Measurements from ENCODE around the gene ADCY2. TPM values are rescaled to one million over a fixed set of nuclear protein-coding genes. Genes with fewer than 3 reads are reported as not detected.

The ADCY2 gene
- polyA plus RNA-seq, 1 donor (not counting 4 experiments of a cell fraction or from before 2014, with no cell fraction given): 0.13 TPM

DNA sequence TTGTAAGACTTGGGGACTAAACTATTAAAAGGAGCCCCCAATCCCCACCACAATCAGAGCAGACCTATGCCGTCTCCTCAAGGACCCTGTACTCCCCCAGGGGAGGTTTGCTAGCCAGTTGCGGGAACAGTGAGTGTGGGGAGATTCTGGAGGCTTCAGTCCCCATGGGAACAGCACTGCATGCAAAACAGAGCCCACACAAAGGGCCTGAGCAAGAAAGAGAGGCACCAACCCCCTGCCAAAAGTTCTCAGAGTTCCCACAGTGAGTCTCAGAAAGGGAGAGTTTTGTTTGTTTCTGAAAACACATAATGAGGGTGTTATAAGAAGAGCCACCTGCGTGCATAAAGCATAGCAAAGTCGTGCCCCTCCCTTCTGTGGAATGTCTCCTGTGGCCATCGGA is 398.4 kb downstream of the ADCY2 start:
- Histone ChIP-seq H3K79me2 (ENCODE audit: control insufficient read depth, insufficient read depth, low read length) (no peaks in the 10 kb centered on the region), H3K27me3 (ENCODE audit: control insufficient read depth, extremely low read depth, insufficient read depth, low read length) (no peaks in the 10 kb centered on the region), H3K9ac (ENCODE audit: control insufficient read depth, extremely low read depth, insufficient read depth, low read length) (no peak overlapping the region), H3K4me1 (ENCODE audit: control insufficient read depth, extremely low read depth, insufficient read depth, low read length) (no peaks in the 10 kb centered on the region), H4K20me1 (ENCODE audit: control insufficient read depth, extremely low read depth, insufficient read depth, low read length) (no peaks in the 10 kb centered on the region), H3K4me2 (ENCODE audit: control insufficient read depth, extremely low read depth, insufficient read depth, low read depth, low read length) (no peak overlapping the region), H3K9me3 (ENCODE audit: control insufficient read depth, low read depth, low read length) (no peaks in the 10 kb centered on the region), H3K4me3 (ENCODE audit: control insufficient read depth in 2 of 3, extremely low read depth in 1 of 3, insufficient read depth in 2 of 3, low read depth in 1 of 3, low read length in 3 of 3) (no peak overlapping the region), H3K27ac (ENCODE audit: control insufficient read depth, insufficient read depth, low read length) (no peak overlapping the region), H3K36me3 (ENCODE audit: control insufficient read depth in 2 of 2, extremely low read depth in 1 of 2, insufficient read depth in 2 of 2, low read length in 2 of 2) (no peaks in the 10 kb centered on the region), H3K9me1 (ENCODE audit: control insufficient read depth, extremely low read depth, insufficient read depth, low read length) (no peaks in the 10 kb centered on the region), H2AFZ (ENCODE audit: control insufficient read depth, low read length) (no peak overlapping the region)
- no peak for DNase-seq (ENCODE audit: low read depth, low spot score)
- TF ChIP-seq EZH2 (IDR thresholded peaks at IDR 0.05; ENCODE audit: low read length): no peak
- TF ChIP-seq CTCF (optimal IDR thresholded peaks at IDR 0.05 in 1 of 3, IDR thresholded peaks at IDR 0.05 in 1 of 3, conservative IDR thresholded peaks at IDR 0.05 in 1 of 3; ENCODE audit: extremely low read depth in 1 of 3, insufficient read depth in 2 of 3, low read length in 3 of 3): no peak
- FAIRE-seq: no peak
- dilution Hi-C loops (cut with MboI; ENCODE audit: extremely low pct_ligation_motif_present, low sequenced_read_pairs): no loop called here

DNA sequence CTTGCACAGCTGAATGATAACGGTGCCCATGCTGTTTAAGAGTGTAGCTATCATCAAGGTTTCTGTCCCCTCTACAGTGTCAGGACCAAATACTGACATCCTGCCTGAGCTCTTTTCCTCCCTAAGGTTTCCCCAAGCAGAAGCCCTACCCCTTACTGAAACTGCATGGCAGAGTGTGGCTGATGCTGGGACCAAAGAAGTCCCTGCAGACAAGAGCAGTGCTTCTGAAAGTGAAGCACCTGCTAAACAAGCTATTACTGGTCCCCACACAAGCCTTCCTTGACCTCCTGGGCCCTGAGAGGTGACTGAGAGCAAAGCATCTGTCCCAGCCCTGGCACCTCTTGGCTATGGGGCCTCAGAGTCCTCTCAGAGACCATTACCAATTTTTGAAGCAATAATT is 398.9 kb downstream of the ADCY2 start:
- H3K4me1 ChIP-seq (ENCODE audit: control insufficient read depth, extremely low read depth, insufficient read depth, low read length): no peaks in the 10 kb centered on the region
- no peaks in the 10 kb centered on the region for H4K20me1 ChIP-seq (ENCODE audit: control insufficient read depth, extremely low read depth, insufficient read depth, low read length)
- DNase-seq (ENCODE audit: low read depth, low spot score): no peak
- no peaks in the 10 kb centered on the region for H3K9me3 ChIP-seq (ENCODE audit: control insufficient read depth, low read depth, low read length)
- no peak overlapping the region for H3K27ac ChIP-seq (ENCODE audit: control insufficient read depth, insufficient read depth, low read length)
- no peaks in the 10 kb centered on the region for H3K79me2 ChIP-seq (ENCODE audit: control insufficient read depth, insufficient read depth, low read length)
- no peak overlapping the region for H3K4me3 ChIP-seq (ENCODE audit: control insufficient read depth in 2 of 3, extremely low read depth in 1 of 3, insufficient read depth in 2 of 3, low read depth in 1 of 3, low read length in 3 of 3)
- H3K36me3 ChIP-seq (ENCODE audit: control insufficient read depth in 2 of 2, extremely low read depth in 1 of 2, insufficient read depth in 2 of 2, low read length in 2 of 2): no peaks in the 10 kb centered on the region
- no peak overlapping the region for H3K4me2 ChIP-seq (ENCODE audit: control insufficient read depth, extremely low read depth, insufficient read depth, low read depth, low read length)
- H2AFZ ChIP-seq (ENCODE audit: control insufficient read depth, low read length): no peak overlapping the region
- no peak for TF ChIP-seq EZH2 (IDR thresholded peaks at IDR 0.05; ENCODE audit: low read length)
- no peaks in the 10 kb centered on the region for H3K9me1 ChIP-seq (ENCODE audit: control insufficient read depth, extremely low read depth, insufficient read depth, low read length)
- H3K9ac ChIP-seq (ENCODE audit: control insufficient read depth, extremely low read depth, insufficient read depth, low read length): no peak overlapping the region
- H3K27me3 ChIP-seq (ENCODE audit: control insufficient read depth, extremely low read depth, insufficient read depth, low read length): no peaks in the 10 kb centered on the region
- dilution Hi-C loops (cut with MboI; ENCODE audit: extremely low pct_ligation_motif_present, low sequenced_read_pairs): no loop called here
- FAIRE-seq: no peak

DNA sequence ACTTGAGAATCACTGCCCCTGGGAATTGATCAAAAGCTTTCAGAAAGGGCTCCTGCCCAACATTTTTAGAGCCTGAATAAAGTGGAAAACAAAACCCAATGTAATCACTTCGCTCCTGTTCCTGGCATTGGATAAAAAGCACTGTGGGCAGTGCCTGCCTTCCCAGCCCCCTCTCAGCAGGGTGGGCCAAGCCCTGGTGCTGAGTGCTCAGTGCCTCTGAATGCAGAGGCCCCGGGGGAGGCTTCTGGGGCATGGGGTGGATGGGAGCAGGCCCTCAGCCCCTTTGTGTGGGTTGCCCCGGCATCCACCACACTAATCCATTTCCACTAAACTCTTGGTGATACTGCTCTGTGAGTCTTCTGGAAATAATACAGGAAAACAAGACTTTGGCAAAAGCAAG is 399.4 kb downstream of the ADCY2 start:
- Histone ChIP-seq H4K20me1 (ENCODE audit: control insufficient read depth, extremely low read depth, insufficient read depth, low read length) (no peaks in the 10 kb centered on the region), H3K27ac (ENCODE audit: control insufficient read depth, insufficient read depth, low read length) (no peak overlapping the region), H2AFZ (ENCODE audit: control insufficient read depth, low read length) (no peak overlapping the region), H3K4me3 (ENCODE audit: control insufficient read depth in 2 of 3, extremely low read depth in 1 of 3, insufficient read depth in 2 of 3, low read depth in 1 of 3, low read length in 3 of 3) (no peak overlapping the region), H3K9me3 (ENCODE audit: control insufficient read depth, low read depth, low read length) (no peaks in the 10 kb centered on the region), H3K9me1 (ENCODE audit: control insufficient read depth, extremely low read depth, insufficient read depth, low read length) (no peaks in the 10 kb centered on the region), H3K79me2 (ENCODE audit: control insufficient read depth, insufficient read depth, low read length) (no peaks in the 10 kb centered on the region), H3K4me1 (ENCODE audit: control insufficient read depth, extremely low read depth, insufficient read depth, low read length) (no peaks in the 10 kb centered on the region), H3K9ac (ENCODE audit: control insufficient read depth, extremely low read depth, insufficient read depth, low read length) (no peak overlapping the region), H3K27me3 (ENCODE audit: control insufficient read depth, extremely low read depth, insufficient read depth, low read length) (no peaks in the 10 kb centered on the region), H3K36me3 (ENCODE audit: control insufficient read depth in 2 of 2, extremely low read depth in 1 of 2, insufficient read depth in 2 of 2, low read length in 2 of 2) (no peaks in the 10 kb centered on the region), H3K4me2 (ENCODE audit: control insufficient read depth, extremely low read depth, insufficient read depth, low read depth, low read length) (no peak overlapping the region)
- TF ChIP-seq CTCF (optimal IDR thresholded peaks at IDR 0.05 in 1 of 3, IDR thresholded peaks at IDR 0.05 in 1 of 3, conservative IDR thresholded peaks at IDR 0.05 in 1 of 3; ENCODE audit: extremely low read depth in 1 of 3, insufficient read depth in 2 of 3, low read length in 3 of 3) (no peak), EZH2 (IDR thresholded peaks at IDR 0.05; ENCODE audit: low read length) (no peak)
- dilution Hi-C loops (cut with MboI; ENCODE audit: extremely low pct_ligation_motif_present, low sequenced_read_pairs): no loop called here
- no peak for DNase-seq (ENCODE audit: low read depth, low spot score)
- no peak for FAIRE-seq

Measured in keratinocyte (primary cell).